Measurements from ENCODE around the gene MKNK2. TPM values are rescaled to one million over a fixed set of nuclear protein-coding genes. Genes with fewer than 3 reads are reported as not detected.

The MKNK2 gene
- total RNA-seq, 1 donor from 2014 or later: 123 TPM

- H3K27ac Mint-ChIP-seq (ENCODE audit: unreplicated experiment): peak overlapping the region; percentile 78
- peaks cover 5% of the 10 kb centered on the region for H3K4me1 Mint-ChIP-seq
- H3K9me3 Mint-ChIP-seq: no peaks in the 10 kb centered on the region
- TF ChIP-seq, protein P1, sequence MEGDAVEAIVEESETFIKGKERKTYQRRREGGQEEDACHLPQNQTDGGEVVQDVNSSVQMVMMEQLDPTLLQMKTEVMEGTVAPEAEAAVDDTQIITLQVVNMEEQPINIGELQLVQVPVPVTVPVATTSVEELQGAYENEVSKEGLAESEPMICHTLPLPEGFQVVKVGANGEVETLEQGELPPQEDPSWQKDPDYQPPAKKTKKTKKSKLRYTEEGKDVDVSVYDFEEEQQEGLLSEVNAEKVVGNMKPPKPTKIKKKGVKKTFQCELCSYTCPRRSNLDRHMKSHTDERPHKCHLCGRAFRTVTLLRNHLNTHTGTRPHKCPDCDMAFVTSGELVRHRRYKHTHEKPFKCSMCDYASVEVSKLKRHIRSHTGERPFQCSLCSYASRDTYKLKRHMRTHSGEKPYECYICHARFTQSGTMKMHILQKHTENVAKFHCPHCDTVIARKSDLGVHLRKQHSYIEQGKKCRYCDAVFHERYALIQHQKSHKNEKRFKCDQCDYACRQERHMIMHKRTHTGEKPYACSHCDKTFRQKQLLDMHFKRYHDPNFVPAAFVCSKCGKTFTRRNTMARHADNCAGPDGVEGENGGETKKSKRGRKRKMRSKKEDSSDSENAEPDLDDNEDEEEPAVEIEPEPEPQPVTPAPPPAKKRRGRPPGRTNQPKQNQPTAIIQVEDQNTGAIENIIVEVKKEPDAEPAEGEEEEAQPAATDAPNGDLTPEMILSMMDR (conservative IDR thresholded peaks at IDR 0.05): no peak
- H3K27me3 Mint-ChIP-seq (ENCODE audit: low read depth): no peaks in the 10 kb centered on the region
- H3K4me3 Mint-ChIP-seq: peak overlapping the region; percentile 12
- DNase-seq (ENCODE audit: low read depth, low spot score): no peak
- H3K36me3 Mint-ChIP-seq (ENCODE audit: low read depth): no peaks in the 10 kb centered on the region
Measured at GRCh38 chr19:2044709-2045500, 6.1 kb downstream of the MKNK2 start.

DNA sequence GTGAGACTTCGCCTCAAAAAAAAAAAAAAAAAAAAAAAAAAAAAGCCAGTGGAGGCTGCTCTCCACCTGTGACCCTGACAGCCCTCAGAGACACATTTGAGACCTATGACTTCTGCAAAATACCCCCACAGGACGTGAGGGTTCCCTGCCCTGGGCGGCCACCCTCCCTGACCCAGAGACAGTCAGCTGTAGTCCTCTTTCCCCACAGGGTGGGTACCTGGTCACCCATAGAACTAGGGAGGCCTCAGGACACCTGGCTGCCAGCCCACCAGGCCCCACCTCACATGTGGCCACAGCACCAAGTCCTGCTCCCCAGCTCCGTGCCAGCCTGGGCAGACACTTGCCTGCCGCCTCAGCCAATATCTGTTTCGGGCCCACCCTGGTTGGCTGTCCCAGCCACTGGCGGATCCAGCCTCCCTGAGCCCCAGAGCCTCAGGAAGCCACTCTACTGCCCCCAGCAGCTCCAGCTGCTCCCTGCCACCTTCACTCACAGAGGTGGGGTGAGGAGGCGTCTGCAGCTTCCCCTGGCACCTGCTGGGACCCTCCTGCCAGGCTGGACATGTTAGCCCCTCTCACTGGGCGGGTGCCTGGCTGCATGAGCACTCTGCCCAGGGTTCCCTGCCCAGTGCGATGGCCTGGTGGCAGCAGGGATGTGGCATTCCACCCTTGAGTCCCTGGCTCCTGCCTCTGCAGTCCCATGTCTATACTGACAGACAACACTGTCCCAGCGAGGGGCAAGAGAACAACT lies 6.9 kb downstream of the MKNK2 start:
- Mint-ChIP-seq H3K27ac (ENCODE audit: unreplicated experiment) (no peak overlapping the region), H3K27me3 (ENCODE audit: low read depth) (no peaks in the 10 kb centered on the region), H3K4me1 (no peaks in the 10 kb centered on the region), H3K9me3 (no peaks in the 10 kb centered on the region), H3K4me3 (no peak overlapping the region), H3K36me3 (ENCODE audit: low read depth) (no peaks in the 10 kb centered on the region)
- no peak for DNase-seq (ENCODE audit: low read depth, low spot score)
- TF ChIP-seq, protein P1 (conservative IDR thresholded peaks at IDR 0.05): no peak

DNA sequence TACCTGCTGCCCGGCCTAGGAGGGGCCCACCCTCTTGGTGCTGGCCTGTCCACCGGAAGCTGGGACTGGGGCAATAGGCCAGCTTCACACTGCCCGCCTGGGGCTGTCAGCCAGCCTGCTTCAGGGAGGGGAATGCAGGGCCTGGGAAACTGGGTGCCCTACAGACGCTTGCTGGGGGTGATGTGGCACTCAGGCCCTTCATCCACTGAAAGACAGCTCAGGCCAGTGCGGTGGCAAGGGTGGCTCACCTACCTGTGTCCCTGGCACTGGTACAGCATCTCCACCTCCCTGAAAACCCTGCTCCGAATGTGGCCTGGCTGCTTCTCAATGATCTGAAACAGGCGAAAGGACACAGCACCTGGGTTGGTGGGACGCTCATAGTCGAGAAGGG lies 7.8 kb downstream of the MKNK2 start:
- Mint-ChIP-seq H3K4me1 (no peaks in the 10 kb centered on the region), H3K9me3 (no peaks in the 10 kb centered on the region), H3K27ac (ENCODE audit: unreplicated experiment) (no peak overlapping the region), H3K27me3 (ENCODE audit: low read depth) (no peaks in the 10 kb centered on the region), H3K36me3 (ENCODE audit: low read depth) (no peaks in the 10 kb centered on the region), H3K4me3 (peak overlapping the region; percentile 62)
- TF ChIP-seq, protein P1 (conservative IDR thresholded peaks at IDR 0.05): no peak
- no peak for DNase-seq (ENCODE audit: low read depth, low spot score)

GRCh38 chr19:2042485-2043250 lies 8.4 kb downstream of the MKNK2 start:
- no peak for DNase-seq (ENCODE audit: low read depth, low spot score)
- TF ChIP-seq, protein P1 (conservative IDR thresholded peaks at IDR 0.05): no peak
- Mint-ChIP-seq H3K4me1 (no peaks in the 10 kb centered on the region), H3K4me3 (no peak overlapping the region), H3K36me3 (ENCODE audit: low read depth) (no peaks in the 10 kb centered on the region), H3K9me3 (no peaks in the 10 kb centered on the region), H3K27me3 (ENCODE audit: low read depth) (no peaks in the 10 kb centered on the region), H3K27ac (ENCODE audit: unreplicated experiment) (peak overlapping the region; percentile 43)

GRCh38 chr19:2041683-2042484 lies 9.2 kb downstream of the MKNK2 start:
- H3K36me3 Mint-ChIP-seq (ENCODE audit: low read depth): no peaks in the 10 kb centered on the region
- H3K27ac Mint-ChIP-seq (ENCODE audit: unreplicated experiment): peak overlapping the region; percentile 43
- DNase-seq (ENCODE audit: low read depth, low spot score): peak; percentile 88
- no peak overlapping the region for H3K4me3 Mint-ChIP-seq
- H3K9me3 Mint-ChIP-seq: no peaks in the 10 kb centered on the region
- H3K4me1 Mint-ChIP-seq: no peaks in the 10 kb centered on the region
- TF ChIP-seq, protein P1 (conservative IDR thresholded peaks at IDR 0.05): no peak
- no peaks in the 10 kb centered on the region for H3K27me3 Mint-ChIP-seq (ENCODE audit: low read depth)

Measured in neural crest cell (in vitro differentiated cells).